Ishikawa (cell line): ENCODE data around the gene AEN.

Experiments used
- FOXM1 ChIP-seq: IDR thresholded peaks from 2 replicates; pipeline ENCODE4 v1.6.1; 2012; ENCODE audit warnings: low read depth, borderline replicate concordance
- RAD21 ChIP-seq: IDR thresholded peaks from 2 replicates; pipeline ENCODE4 v1.6.1; 2012; ENCODE audit warnings: low read depth
- YY1 ChIP-seq: IDR thresholded peaks from 2 replicates; pipeline ENCODE4 v1.6.1; 2012; ENCODE audit warnings: low read depth
- TF ChIP-seq, protein P1 (sequence below): IDR thresholded peaks from 2 replicates; pipeline ENCODE4 v1.6.1; 2012; ENCODE audit warnings: low read depth, mild to moderate bottlenecking

DNA sequence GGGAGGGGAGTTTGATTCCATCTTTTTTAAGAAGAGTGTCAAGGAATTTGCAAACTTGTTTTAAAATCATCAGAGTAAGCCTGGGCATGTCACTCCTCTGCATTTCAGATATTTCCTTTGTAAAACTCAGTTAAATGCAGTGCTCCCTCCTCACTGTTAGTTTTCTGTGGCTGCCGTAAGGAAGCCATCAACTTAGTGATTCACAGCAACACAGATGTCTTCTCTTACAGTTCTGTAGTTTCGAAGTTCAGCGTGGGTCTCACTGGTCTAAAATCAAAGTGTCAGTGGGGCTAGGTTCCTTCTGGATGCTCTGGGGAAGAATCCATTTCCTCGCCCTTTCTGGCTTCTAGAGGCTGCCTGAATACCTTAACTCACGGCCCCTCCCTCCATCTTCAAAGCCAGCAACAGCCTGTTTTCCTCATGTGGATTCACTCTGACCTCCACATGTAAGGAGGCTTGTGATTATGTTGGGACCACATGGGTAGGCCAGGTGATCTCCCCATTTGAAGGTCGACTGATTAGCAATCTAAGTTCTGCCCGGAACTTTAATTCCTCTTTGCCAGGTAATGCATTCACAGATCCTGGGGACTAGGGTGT, 30.1 kb downstream of the AEN start:
- no peak for TF ChIP-seq RAD21
- no peak for TF ChIP-seq FOXM1
- no peak for TF ChIP-seq YY1
- TF ChIP-seq, protein P1, sequence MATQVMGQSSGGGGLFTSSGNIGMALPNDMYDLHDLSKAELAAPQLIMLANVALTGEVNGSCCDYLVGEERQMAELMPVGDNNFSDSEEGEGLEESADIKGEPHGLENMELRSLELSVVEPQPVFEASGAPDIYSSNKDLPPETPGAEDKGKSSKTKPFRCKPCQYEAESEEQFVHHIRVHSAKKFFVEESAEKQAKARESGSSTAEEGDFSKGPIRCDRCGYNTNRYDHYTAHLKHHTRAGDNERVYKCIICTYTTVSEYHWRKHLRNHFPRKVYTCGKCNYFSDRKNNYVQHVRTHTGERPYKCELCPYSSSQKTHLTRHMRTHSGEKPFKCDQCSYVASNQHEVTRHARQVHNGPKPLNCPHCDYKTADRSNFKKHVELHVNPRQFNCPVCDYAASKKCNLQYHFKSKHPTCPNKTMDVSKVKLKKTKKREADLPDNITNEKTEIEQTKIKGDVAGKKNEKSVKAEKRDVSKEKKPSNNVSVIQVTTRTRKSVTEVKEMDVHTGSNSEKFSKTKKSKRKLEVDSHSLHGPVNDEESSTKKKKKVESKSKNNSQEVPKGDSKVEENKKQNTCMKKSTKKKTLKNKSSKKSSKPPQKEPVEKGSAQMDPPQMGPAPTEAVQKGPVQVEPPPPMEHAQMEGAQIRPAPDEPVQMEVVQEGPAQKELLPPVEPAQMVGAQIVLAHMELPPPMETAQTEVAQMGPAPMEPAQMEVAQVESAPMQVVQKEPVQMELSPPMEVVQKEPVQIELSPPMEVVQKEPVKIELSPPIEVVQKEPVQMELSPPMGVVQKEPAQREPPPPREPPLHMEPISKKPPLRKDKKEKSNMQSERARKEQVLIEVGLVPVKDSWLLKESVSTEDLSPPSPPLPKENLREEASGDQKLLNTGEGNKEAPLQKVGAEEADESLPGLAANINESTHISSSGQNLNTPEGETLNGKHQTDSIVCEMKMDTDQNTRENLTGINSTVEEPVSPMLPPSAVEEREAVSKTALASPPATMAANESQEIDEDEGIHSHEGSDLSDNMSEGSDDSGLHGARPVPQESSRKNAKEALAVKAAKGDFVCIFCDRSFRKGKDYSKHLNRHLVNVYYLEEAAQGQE = no peak
